HG03097 (cell line): ENCODE data around the gene GAS2L3.
A peak's percentile ranks its signal among the peaks of the same experiment; 100 is the strongest.
"Not testable (repeated sequence)": the region's sequence is repeated elsewhere in the genome, so short reads cannot be mapped to it uniquely, and the experiment has no call there.

Experiments used
- ATAC-seq: cut with Tn5 transposase; IDR thresholded peaks from one replicate; pipeline ENCODE4 v1.9.1; 2021; ENCODE audit not compliant: unreplicated experiment, low FRiP score

The GAS2L3 gene

DNA sequence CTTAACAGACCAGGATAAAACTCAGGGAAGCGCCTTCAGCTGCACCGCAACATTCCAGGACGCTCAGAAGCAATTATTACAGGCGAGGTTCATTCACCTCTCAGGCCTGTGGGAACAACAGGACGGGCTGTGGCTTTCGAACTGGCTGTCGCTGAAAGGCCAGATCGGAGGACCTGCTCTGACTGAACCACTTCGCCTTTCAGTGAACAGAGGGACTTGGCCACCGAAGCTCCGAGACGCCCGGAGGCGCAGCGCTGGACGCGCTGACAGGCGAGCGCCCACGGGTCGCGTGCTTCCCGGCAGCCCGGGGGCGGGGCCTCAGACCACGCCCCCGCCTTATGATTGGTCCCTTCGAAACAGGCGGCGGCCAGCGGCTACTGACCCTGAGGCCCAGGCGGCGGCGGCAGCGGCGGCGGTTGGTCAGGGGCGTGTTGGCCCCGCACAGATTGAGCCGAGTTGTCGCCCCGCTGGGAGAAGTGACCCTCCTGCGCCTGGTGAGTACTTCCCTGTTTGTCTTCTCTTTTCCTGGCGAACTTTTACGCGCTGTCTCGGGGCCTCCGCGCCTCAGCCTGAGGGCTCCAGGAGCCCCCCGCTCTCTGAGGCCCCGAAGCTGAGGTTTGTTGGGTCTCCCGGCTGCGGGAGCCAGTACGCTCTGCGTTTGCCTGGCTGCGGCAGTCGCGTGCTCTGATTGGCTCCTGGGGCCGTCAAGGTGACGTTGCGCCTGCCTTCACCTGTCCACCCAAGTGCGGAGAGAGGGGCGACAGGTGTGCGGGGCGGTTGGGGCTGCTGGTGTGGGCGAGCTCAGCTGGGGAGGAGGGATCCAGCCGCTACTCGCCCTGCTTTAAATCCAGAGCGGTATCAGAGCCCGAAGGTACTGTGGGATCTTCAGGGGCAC lies at the start of gene GAS2L3:
Gene GAS2L3 (plus strand): TSS at position 393 of the 895 bp plus-strand sequence. CDS start 21,221 bp downstream, outside the sequence.
- peak; percentile 98 for ATAC-seq

- ATAC-seq, result no peak
Measured at GRCh38 chr12:100528034-100528433, 45.5 kb upstream of the GAS2L3 start.

GRCh38 chr12:100528471-100529127 lies 44.9 kb upstream of the GAS2L3 start:
- ATAC-seq, result no peak

GRCh38 chr12:100529756-100530350 lies 43.6 kb upstream of the GAS2L3 start:
- ATAC-seq, result no peak

- ATAC-seq, result no peak
Measured at GRCh38 chr12:100533376-100533775, 40.1 kb upstream of the GAS2L3 start.

GRCh38 chr12:100534625-100535227 lies 38.8 kb upstream of the GAS2L3 start:
- no peak for ATAC-seq

GRCh38 chr12:100539202-100539601 lies 34.3 kb upstream of the GAS2L3 start:
- ATAC-seq, result no peak

- ATAC-seq, result no peak
Measured at GRCh38 chr12:100544165-100544564, 29.3 kb upstream of the GAS2L3 start.

DNA sequence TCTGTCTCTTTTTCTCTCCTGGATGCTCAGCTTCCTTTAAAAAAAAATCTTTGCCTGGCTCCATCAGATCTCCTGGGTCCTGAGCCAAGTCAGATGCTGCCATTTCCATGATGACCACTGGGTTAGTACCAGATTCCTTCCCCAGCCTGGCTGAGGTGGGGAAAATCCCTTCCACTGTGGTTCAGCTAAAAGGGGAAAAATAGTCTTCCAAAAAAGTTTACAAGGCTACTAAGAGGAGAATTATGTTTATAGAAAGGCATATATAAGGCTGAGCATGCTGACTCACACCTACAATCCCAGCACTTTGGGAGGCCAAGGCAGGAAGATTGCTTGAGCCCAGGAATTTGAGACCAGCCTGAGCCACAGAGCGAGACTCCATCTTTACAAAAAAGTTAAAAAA lies 28.4 kb upstream of the GAS2L3 start:
- no peak for ATAC-seq

DNA sequence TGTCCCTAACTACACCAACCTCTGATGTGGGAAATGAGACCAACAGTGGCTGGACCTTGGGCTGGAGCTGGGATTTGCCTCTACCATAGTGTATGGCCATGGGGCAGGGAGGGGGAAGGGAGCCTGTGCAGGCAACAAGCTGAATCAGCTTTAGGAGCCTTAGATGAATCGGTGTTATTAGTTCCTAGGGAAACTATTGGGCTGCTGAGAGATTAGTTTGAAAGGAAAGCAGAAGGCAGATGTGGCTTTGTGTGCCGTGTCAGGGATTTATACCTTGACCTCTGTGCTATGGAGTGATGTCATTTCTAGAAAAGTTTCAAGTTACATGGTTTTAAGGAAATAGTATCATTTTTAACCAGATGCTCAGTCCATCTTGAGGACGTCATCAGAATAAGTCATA lies 19.5 kb upstream of the GAS2L3 start:
- ATAC-seq, result no peak

GRCh38 chr12:100554608-100555077 lies 18.8 kb upstream of the GAS2L3 start:
- ATAC-seq, result no peak

DNA sequence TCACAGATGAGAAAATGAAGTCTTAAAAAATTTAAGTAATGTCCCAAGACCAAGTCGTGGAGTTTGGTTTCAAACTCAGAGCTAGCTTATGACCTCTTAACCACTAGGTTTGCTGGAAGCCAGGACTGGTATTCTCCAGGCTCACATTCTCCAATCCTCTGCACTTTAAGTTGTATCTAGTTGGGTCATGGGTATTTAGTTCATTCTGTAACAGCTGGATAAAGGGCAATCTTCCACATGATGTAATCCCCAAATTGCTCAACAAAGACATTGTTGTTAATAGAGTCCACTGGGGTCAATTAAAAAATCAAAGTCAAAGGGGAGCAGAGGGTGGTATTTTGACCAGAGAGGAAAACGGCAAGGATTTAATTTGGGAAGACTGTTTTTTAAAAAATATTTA lies 17.8 kb upstream of the GAS2L3 start:
- no peak for ATAC-seq

DNA sequence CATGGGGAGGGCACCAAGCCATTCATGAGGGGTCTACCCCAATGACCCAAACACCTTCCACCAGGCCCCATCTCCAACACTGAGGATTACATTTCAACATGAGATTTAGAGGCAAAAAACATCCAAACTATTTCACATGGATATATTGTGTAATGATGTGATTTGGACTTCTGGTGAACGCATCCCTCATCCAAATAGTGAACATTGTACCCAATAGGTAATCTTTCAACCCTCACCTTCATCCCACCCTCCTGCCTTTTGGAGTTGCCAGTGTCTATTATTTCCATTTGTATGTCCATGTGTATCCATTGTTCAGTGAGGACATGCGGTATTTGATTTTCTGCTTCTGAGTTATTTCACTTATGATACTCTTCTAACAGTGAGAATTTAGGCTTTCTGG lies 16.1 kb upstream of the GAS2L3 start:
- no peak for ATAC-seq

DNA sequence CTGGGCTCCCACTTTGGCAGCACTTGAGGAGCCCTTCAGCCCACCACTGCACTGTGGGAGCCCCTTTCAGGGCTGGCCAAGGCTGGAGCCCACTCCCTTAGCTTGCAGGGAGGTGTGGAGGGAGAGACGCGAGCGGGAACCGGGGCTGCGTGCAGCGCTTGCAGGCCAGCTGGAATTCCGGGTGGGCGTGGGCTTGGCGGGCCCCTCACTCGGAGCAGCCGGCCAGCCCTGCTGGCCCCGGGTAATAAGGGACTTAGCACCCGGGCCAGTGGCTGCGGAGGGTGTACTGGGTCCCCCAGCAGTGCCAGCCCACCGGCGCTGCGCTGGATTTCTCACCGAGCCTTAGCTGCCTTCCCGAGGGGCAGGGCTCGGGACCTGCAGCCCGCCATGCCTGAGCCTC lies 14.2 kb upstream of the GAS2L3 start:
- not testable (repeated sequence) for ATAC-seq

DNA sequence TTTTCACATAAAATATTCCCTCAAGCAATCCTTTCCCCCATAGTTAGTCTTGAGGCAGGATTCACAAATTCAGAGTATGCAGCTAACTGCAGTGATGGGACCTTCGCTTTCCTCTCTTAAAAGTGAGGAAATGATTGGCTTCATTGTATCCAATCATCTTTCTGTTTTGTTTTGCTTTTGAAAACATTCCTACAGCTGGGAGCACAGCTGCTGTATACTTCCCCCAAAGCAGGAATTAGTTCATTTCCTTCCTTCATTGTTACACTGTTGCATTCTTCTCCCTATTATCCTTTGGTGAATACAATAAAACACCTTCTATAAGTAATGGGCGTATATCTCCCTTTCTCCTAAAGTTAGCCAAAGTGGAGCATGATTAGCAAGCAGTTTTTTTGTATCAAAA lies 9.4 kb upstream of the GAS2L3 start:
- no peak for ATAC-seq

DNA sequence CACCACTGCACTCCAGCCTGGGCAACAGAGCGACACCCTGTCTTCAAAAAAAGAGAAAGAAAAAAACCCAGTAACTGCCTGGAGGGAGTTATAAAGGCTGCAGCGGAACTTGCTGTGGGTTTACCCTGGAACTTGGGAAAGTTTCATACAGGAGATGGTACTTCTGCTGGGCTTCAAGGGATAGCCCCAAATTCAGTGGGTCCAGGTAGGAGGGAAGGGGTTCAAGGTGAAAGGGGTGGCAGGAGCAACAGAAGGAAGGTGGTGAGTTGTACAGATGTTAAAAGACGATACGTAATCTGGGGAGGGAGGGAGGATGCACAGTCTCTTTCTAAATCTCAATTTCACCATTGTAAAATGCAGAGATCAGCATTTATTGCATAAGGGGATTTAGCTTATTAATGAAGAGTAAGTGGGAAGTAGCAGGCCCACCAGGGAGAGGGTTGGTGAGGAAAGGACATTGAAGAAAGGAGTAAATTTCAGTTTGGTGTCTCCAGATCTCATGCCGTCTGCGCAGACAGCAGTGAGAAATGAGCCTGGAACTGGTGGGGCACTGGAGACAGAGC lies 8.5 kb upstream of the GAS2L3 start:
- ATAC-seq, result no peak

DNA sequence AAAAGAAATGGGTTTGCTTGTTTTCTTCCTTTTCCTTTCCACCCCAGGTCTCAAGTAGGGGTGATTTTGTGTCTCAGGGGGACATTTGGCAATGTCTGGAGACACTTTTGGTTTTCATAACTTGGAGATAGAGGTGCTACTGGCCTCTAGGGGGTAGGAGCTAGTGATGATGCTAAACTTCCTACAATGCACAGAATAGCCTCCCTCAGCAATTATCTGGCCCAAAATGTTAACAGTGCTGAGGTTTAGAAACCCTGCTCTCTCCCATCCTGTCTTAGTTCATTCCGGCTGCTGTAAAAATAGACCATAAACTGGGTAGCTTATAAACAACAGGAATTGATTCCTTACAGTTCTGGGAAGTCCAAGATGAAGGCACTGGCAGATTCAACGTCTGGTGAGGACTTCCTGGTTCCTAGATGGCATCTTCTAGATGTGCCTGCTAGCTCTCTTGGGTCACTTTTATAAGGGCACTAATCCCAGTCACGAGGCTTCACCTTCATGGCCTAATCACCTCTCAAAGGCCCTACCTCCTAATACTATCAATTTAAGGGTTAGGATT lies 7.4 kb upstream of the GAS2L3 start:
- ATAC-seq, result no peak

DNA sequence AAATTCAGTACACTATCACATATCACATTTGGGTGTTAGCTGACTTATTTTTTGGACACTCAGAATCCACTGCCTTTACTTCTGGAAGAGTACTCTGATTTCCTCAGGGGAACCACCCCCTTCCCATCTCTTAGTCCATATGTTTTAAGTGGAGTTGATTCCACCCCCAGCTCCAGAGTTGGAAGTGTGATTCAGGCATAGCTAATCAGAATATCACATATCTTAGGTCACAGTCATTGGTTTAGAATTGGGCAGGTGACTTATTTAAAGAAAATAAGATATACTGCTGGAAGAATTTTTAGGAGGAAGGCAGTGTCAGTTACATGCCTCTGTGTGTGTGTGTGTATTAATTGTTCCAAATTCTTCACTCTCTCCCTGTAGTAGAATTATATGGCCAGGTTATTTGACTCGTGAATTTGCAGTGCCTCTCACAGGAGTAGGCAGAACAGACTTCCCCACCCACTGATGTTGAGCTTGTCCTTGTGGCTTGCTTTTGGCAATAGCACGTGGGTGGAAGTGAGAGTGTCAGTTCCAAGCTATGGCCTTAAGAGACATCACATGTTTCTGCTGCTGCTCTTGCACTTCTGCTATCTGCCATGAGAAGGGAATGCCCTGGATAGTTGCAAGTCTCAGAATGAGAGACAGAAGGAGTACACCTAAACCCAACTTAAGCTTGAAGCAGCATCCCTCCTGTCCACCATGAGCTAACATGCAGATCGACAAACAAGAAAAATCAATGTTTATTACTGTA lies 6.4 kb upstream of the GAS2L3 start:
- peak; percentile 81 for ATAC-seq

GRCh38 chr12:100567945-100568344 lies 5.5 kb upstream of the GAS2L3 start:
- ATAC-seq, result no peak

DNA sequence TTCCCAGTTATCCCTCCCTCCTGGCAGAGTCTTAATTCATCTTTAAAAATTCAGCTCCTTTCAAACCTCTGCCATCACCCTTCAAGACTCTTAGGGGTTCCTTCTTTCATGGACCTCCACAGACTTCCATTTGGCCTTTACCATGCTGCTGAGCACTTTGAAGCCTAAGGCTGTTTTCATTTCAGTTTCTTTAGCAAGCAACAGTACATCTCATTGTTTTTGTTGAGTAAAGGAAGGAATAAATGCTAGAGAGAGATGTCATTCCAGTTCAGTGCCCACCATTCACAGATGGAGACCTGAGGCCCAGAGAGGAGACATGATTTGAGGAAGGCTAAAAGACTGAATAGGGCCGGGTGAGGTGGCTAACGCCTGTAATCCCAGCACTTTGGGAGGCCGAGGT lies 1.3 kb upstream of the GAS2L3 start:
- no peak for ATAC-seq
